Measurements from ENCODE around the gene MSRB1. TPM values are rescaled to one million over a fixed set of nuclear protein-coding genes. Genes with fewer than 3 reads are reported as not detected.

The MSRB1 gene
- total RNA-seq, 1 experiment from 2014 or later: 25.7 TPM

- CTCF ChIA-PET: no interaction called here
- H3K9me2 ChIP-seq (replicated peaks; ENCODE audit: low read length): no peaks in the 10 kb centered on the region
- no peak overlapping the region for H3K27ac ChIP-seq (ENCODE audit: low read length)
- no peaks in the 10 kb centered on the region for H3K79me2 ChIP-seq (ENCODE audit: low read length)
- H3K4me3 ChIP-seq (ENCODE audit: low read length): no peak overlapping the region
- intact Hi-C loops (cut with micrococcal nuclease): no loop called here
- POLR2A ChIA-PET (ENCODE audit: unreplicated experiment): no interaction called here
- H3F3A ChIP-seq (ENCODE audit: low read length, unreplicated experiment): no peaks in the 10 kb centered on the region
- H3K4me2 ChIP-seq (ENCODE audit: low read length): no peak overlapping the region
- no peak for ATAC-seq
- no peak overlapping the region for H3K9ac ChIP-seq (ENCODE audit: low read length)
- no peak for TF ChIP-seq EZH2phosphoT487 (IDR thresholded peaks at IDR 0.05; ENCODE audit: borderline replicate concordance, low read length)
- no peak for TF ChIP-seq CTCF (conservative IDR thresholded peaks at IDR 0.05; ENCODE audit: low read depth, low read length)
- no peak for TF ChIP-seq EZH2 (IDR thresholded peaks at IDR 0.05; ENCODE audit: low read length, unreplicated experiment)
- H3K9me3 ChIP-seq (ENCODE audit: low read length): no peaks in the 10 kb centered on the region
- no peak for DNase-seq
- H2AFZ ChIP-seq (ENCODE audit: low read length): no peak overlapping the region
- H3K4me1 ChIP-seq (ENCODE audit: insufficient read depth, low read length): peaks cover 3% of the 10 kb centered on the region; the same call in 1 of the 2 replicates
- H3K36me3 ChIP-seq (ENCODE audit: low read depth, low read length): no peaks in the 10 kb centered on the region
- peaks cover 8% of the 10 kb centered on the region for H3K27me3 ChIP-seq (ENCODE audit: low read length)
- no TSS peak for BruUV-seq (replicated peaks)
- H4K20me1 ChIP-seq (ENCODE audit: low read length): no peaks in the 10 kb centered on the region
Observed at GRCh38 chr16:1895068-1895467, 47.9 kb downstream of the MSRB1 start.

- Histone ChIP-seq H3K9me2 (replicated peaks; ENCODE audit: low read length) (no peaks in the 10 kb centered on the region), H3K27me3 (ENCODE audit: low read length) (peaks cover 11% of the 10 kb centered on the region), H3K27ac (ENCODE audit: low read length) (no peak overlapping the region), H3K36me3 (ENCODE audit: low read depth, low read length) (no peaks in the 10 kb centered on the region), H3K4me2 (ENCODE audit: low read length) (no peak overlapping the region), H4K20me1 (ENCODE audit: low read length) (no peaks in the 10 kb centered on the region), H3K4me1 (ENCODE audit: insufficient read depth, low read length) (no peaks in the 10 kb centered on the region), H3K9me3 (ENCODE audit: low read length) (no peaks in the 10 kb centered on the region), H3K4me3 (ENCODE audit: low read length) (no peak overlapping the region), H3K9ac (ENCODE audit: low read length) (no peak overlapping the region), H2AFZ (ENCODE audit: low read length) (no peak overlapping the region), H3K79me2 (ENCODE audit: low read length) (no peaks in the 10 kb centered on the region), H3F3A (ENCODE audit: low read length, unreplicated experiment) (no peaks in the 10 kb centered on the region)
- ATAC-seq (no peak), DNase-seq (no peak)
- no TSS peak for BruUV-seq (replicated peaks)
- CTCF ChIA-PET: no interaction called here
- intact Hi-C loops (cut with micrococcal nuclease): no loop called here
- POLR2A ChIA-PET (ENCODE audit: unreplicated experiment): no interaction called here
- TF ChIP-seq CTCF (conservative IDR thresholded peaks at IDR 0.05; ENCODE audit: low read depth, low read length): no peak
- TF ChIP-seq EZH2phosphoT487 (IDR thresholded peaks at IDR 0.05; ENCODE audit: borderline replicate concordance, low read length): no peak
- no peak for TF ChIP-seq EZH2 (IDR thresholded peaks at IDR 0.05; ENCODE audit: low read length, unreplicated experiment)
Observed at GRCh38 chr16:1890708-1891050, 52.3 kb downstream of the MSRB1 start.

- H3K4me1 ChIP-seq (ENCODE audit: insufficient read depth, low read length): no peaks in the 10 kb centered on the region
- ATAC-seq (no peak), DNase-seq (no peak)
- no peak overlapping the region for H3K9ac ChIP-seq (ENCODE audit: low read length)
- H3K79me2 ChIP-seq (ENCODE audit: low read length): no peaks in the 10 kb centered on the region
- TF ChIP-seq CTCF (conservative IDR thresholded peaks at IDR 0.05; ENCODE audit: low read depth, low read length) (no peak), EZH2phosphoT487 (IDR thresholded peaks at IDR 0.05; ENCODE audit: borderline replicate concordance, low read length) (no peak), EZH2 (IDR thresholded peaks at IDR 0.05; ENCODE audit: low read length, unreplicated experiment) (no peak)
- no peaks in the 10 kb centered on the region for H3F3A ChIP-seq (ENCODE audit: low read length, unreplicated experiment)
- no TSS peak for BruUV-seq (replicated peaks)
- no peaks in the 10 kb centered on the region for H3K36me3 ChIP-seq (ENCODE audit: low read depth, low read length)
- H3K27me3 ChIP-seq (ENCODE audit: low read length): peaks cover 11% of the 10 kb centered on the region
- H3K4me2 ChIP-seq (ENCODE audit: low read length): no peak overlapping the region
- no peak overlapping the region for H2AFZ ChIP-seq (ENCODE audit: low read length)
- CTCF ChIA-PET: interaction anchor here (0.6 kb wide), 1 partner anchor 67 kb away, joined by 19 read pairs; no protein-coding TSS in a partner anchor
- no peaks in the 10 kb centered on the region for H3K9me3 ChIP-seq (ENCODE audit: low read length)
- intact Hi-C loops (cut with micrococcal nuclease): no loop called here
- H3K9me2 ChIP-seq (replicated peaks; ENCODE audit: low read length): no peaks in the 10 kb centered on the region
- H3K27ac ChIP-seq (ENCODE audit: low read length): no peak overlapping the region
- no peaks in the 10 kb centered on the region for H4K20me1 ChIP-seq (ENCODE audit: low read length)
- POLR2A ChIA-PET (ENCODE audit: unreplicated experiment): interaction anchor here (0.7 kb wide), 1 partner anchor 26 kb away, joined by 6 read pairs; no protein-coding TSS in a partner anchor
- no peak overlapping the region for H3K4me3 ChIP-seq (ENCODE audit: low read length)
Observed at GRCh38 chr16:1890024-1890707, 52.8 kb downstream of the MSRB1 start.

Data from PC-3 (cell line).